Naive thymus-derived CD8-positive, alpha-beta T cell (primary cell): ENCODE measurements around the gene NAA20. TPM values are rescaled to one million over a fixed set of nuclear protein-coding genes. Genes with fewer than 3 reads are reported as not detected.
"Not testable (repeated sequence)": the region's sequence is repeated elsewhere in the genome, so short reads cannot be mapped to it uniquely, and the experiment has no call there.

Experiments
- ATAC-seq, 2 donors: fragments of 150-1000 bp; cut with Tn5 transposase in 1 of 2; sonication (Bioruptor Pico), chemical (Tn5 transposase) in 1 of 2; 1 replicate in 1 of 2; 2 replicates in 1 of 2; pipeline ENCODE4 v1.10.0; 2021; ENCODE audit warnings: mild to moderate bottlenecking in 2 of 2, moderate library complexity in 2 of 2
- POLR2A ChIA-PET: fragments of 350-600 bp; sonication (Branson Sonifier 250); formaldehyde crosslinking; loops from one replicate; lab custom pipeline; 2021; ENCODE audit warnings: antibody characterized with exemption; lab: Charles Lee
- DNase-seq, 10 donors: peaks; one replicate each; pipeline versions ENCODE4 v3.0.0 to v3.0.0-alpha.2; 2020 to 2022
- H3K27ac Mint-ChIP-seq, 10 donors: one replicate each; pipeline ENCODE4 v1.8.0; 2020 to 2022; ENCODE audit warnings: mild to moderate bottlenecking in 10 of 10, mixed read lengths in 10 of 10, moderate library complexity in 4 of 10, inconsistent platforms in 1 of 10
- H3K27me3 Mint-ChIP-seq, 5 donors: one replicate each; pipeline ENCODE4 v1.8.0; 2021 to 2022; ENCODE audit warnings: mixed read lengths in 5 of 5
- H3K36me3 Mint-ChIP-seq, 3 donors: one replicate each; pipeline ENCODE4 v1.8.0; 2020 to 2022; ENCODE audit warnings: mixed read lengths in 3 of 3, mild to moderate bottlenecking in 2 of 3, inconsistent platforms in 1 of 3
- H3K4me1 Mint-ChIP-seq, 4 donors: one replicate each; pipeline ENCODE4 v1.8.0; 2021 to 2022; ENCODE audit warnings: mixed read lengths in 4 of 4
- H3K4me3 Mint-ChIP-seq, 10 donors: one replicate each; pipeline ENCODE4 v1.8.0; 2020 to 2022; ENCODE audit warnings: mild to moderate bottlenecking in 10 of 10, mixed read lengths in 10 of 10, moderate library complexity in 6 of 10, inconsistent platforms in 1 of 10
- H3K9me3 Mint-ChIP-seq, 9 donors: one replicate each; pipeline ENCODE4 v1.8.0; 2020 to 2022; ENCODE audit warnings: mixed read lengths in 9 of 9, mild to moderate bottlenecking in 3 of 9, inconsistent platforms in 1 of 9, moderate library complexity in 1 of 9
- polyA plus RNA-seq, 3 donors: library from polyadenylated mRNA; unstranded; fragments of 300-500 nt; fragmentation: Illumina TruSeq; gene quantifications; one replicate each; pipeline ENCODE4 v1.2.3, GENCODE V29; 2021
- total RNA-seq, 8 experiments: library from RNA in 2 of 8; stranded (reverse) in 2 of 8; gene quantifications; one replicate each; pipeline ENCODE4 v1.2.3 and lab custom pipeline; 2021 to 2026

Gene NAA20
- total and polyA plus RNA-seq, 5 experiments from 2014 or later = 40.9 to 82.4 (median 75.0) TPM

- Mint-ChIP-seq H3K27me3 (peaks cover 0 to 10% (median 5%) of the 10 kb centered on the region in 5 donors), H3K4me3 (no peak overlapping the region), H3K9me3 (no peaks in the 10 kb centered on the region), H3K27ac (no peak overlapping the region), H3K4me1 (peaks cover 0 to 7% (median 0%) of the 10 kb centered on the region in 4 donors), H3K36me3 (no peaks in the 10 kb centered on the region)
- DNase-seq (peak in 2 of 10 donors; percentile 19 to 22), ATAC-seq (peak; percentile 30 to 47)
- POLR2A ChIA-PET = no interaction called here
Observed at GRCh38 chr20:19995220-19995863, 21.8 kb upstream of the NAA20 start.

DNA sequence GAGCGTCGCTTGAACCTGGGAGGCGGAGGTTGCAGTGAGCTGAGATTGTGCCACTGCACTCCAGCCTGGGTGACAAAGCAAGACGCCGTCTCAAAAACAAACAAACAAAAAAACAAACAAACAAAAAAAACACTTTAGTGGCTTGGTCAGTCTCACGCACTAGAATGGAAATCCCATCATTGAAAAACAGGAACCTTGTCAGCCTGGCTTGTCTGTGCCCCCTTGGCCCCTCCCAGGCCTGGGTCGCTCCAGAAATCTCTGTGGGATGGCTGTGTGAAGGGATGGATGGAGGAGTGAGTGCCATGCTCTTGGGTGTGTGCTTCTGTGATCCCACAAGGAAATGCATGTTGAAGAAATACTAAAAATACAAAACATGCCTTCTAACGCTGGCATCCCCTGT lies 20.9 kb upstream of the NAA20 start:
- H3K4me1 Mint-ChIP-seq = peaks cover 0 to 11% (median 0%) of the 10 kb centered on the region in 4 donors
- H3K27me3 Mint-ChIP-seq = peaks cover 0 to 15% (median 5%) of the 10 kb centered on the region in 5 donors
- no peaks in the 10 kb centered on the region for H3K9me3 Mint-ChIP-seq
- H3K27ac Mint-ChIP-seq = no peak overlapping the region
- ATAC-seq (no peak), DNase-seq (no peak)
- no peaks in the 10 kb centered on the region for H3K36me3 Mint-ChIP-seq
- H3K4me3 Mint-ChIP-seq = no peak overlapping the region
- POLR2A ChIA-PET = no interaction called here

DNA sequence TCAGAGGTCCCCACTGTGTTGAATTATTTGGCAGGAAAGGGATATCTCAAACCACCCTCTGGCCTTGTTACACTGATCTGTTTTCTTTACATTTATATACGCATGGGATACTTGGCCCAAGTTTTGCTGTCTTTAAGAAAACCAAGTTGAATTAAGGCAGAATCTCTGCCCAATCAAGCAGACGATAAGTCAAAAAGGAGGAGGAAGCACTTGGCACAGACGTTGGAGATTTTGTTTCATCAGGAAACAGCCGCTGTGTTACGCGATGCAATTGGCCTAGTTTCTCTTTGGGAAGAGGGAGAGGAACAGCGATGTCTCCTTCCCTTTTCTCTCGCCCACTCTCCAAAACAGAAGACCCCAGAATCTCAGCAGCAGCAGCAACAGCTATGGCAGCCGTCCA lies 20.2 kb upstream of the NAA20 start:
- Mint-ChIP-seq H3K27me3 (peaks cover 0 to 19% (median 6%) of the 10 kb centered on the region in 5 donors), H3K4me3 (no peak overlapping the region), H3K27ac (no peak overlapping the region), H3K9me3 (no peaks in the 10 kb centered on the region), H3K4me1 (peaks cover 0 to 11% (median 0%) of the 10 kb centered on the region in 4 donors), H3K36me3 (no peaks in the 10 kb centered on the region)
- no peak for DNase-seq
- POLR2A ChIA-PET = no interaction called here
- no peak for ATAC-seq

DNA sequence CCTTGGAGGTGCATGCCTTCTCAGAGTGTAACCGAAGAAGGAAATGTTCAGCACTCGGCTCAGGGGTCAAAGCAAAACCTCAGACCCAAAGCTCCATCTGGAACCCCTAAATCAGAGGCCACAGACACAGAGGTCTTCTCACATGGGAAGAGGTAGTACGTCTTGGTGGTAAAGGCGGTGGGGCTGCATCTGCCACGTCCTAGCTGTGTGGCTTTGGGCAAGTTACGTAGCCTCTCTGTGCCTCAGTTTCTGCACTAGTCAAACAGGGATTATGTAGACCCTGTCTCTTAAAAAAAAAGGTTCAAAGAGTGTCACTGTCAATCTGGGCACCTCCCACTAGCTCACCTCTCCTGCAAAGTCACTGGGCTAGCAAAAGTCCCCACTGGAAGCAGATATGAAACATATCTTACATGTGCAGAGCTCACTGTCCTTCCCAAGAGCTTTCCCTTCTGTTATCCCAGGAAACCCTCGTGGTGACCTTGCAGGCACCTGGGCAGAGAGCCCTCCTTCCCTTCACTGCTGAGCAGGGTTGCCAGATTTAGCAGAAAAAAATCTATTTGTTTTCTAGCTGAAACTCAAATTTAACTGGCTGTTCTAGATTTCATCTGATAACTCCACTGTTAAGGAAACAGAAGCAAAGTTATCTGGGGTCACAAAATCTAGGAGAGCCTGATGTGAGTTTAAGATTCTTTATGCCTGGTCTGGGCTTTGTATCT lies 18.0 kb upstream of the NAA20 start:
- H3K4me3 Mint-ChIP-seq = no peak overlapping the region
- no peaks in the 10 kb centered on the region for H3K9me3 Mint-ChIP-seq
- POLR2A ChIA-PET = interaction anchor here (0.6 kb wide), 1 partner anchor 804 kb away, joined by 3 read pairs; no protein-coding TSS in a partner anchor
- ATAC-seq (no peak), DNase-seq (no peak)
- peaks cover 13 to 31% (median 15%) of the 10 kb centered on the region in 4 donors for H3K4me1 Mint-ChIP-seq
- H3K27me3 Mint-ChIP-seq = peaks cover 10 to 32% (median 21%) of the 10 kb centered on the region in 5 donors
- H3K36me3 Mint-ChIP-seq = no peaks in the 10 kb centered on the region
- H3K27ac Mint-ChIP-seq = peak overlapping the region in 1 of 10 donors; percentile 82

DNA sequence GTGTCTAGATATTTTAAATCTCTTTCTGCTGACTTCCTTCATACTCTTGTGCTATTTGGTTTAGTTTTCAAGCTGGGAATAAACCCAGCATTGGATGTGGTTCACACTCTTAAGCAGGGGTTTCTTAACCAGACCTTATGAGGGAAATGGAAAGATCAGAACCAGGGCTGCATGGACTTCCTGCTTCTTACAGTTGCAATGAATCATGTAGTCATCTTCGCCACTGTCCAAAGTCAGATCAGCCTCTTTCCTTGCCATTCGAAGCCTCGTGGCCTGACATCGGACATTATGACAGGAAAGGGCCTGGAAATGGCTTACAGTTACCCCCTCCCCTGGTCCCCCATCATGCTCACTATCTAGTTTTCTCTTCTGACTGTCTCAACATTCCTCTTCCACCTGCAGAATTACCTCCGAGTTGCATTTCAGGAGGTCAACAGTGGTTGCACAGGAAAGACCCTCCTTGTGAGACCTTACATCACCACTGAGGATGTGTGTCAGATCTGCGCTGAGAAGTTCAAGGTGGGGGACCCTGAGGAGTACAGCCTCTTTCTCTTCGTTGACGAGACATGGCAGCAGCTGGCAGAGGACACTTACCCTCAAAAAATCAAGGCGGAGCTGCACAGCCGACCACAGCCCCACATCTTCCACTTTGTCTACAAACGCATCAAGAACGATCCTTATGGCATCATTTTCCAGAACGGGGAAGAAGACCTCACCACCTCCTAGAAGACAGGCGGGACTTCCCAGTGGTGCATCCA lies 16.8 kb upstream of the NAA20 start:
- POLR2A ChIA-PET = no interaction called here
- Mint-ChIP-seq H3K36me3 (no peaks in the 10 kb centered on the region), H3K4me1 (peaks cover 13 to 32% (median 15%) of the 10 kb centered on the region in 4 donors), H3K4me3 (no peak overlapping the region), H3K9me3 (no peaks in the 10 kb centered on the region), H3K27ac (no peak overlapping the region), H3K27me3 (peaks cover 10 to 35% (median 22%) of the 10 kb centered on the region in 5 donors)
- ATAC-seq = no peak
- no peak for DNase-seq

GRCh38 chr20:20002101-20002998 lies 14.8 kb upstream of the NAA20 start:
- Mint-ChIP-seq H3K4me3 (peak overlapping the region; percentile 68 to 88 (median 84)), H3K27ac (peak overlapping the region in 1 of 10 donors; percentile 36)

GRCh38 chr20:20003031-20003954 lies 13.9 kb upstream of the NAA20 start:
- peak in 4 of 10 donors; percentile 30 to 39 (median 34) for DNase-seq
- Mint-ChIP-seq H3K4me1 (peaks cover 13 to 32% (median 15%) of the 10 kb centered on the region in 4 donors), H3K9me3 (no peaks in the 10 kb centered on the region), H3K4me3 (peak overlapping the region; percentile 68 to 88 (median 84)), H3K27ac (peak overlapping the region in 7 of 10 donors; percentile 14 to 47 (median 37)), H3K36me3 (no peaks in the 10 kb centered on the region), H3K27me3 (peaks cover 20 to 43% (median 29%) of the 10 kb centered on the region in 5 donors)
- ATAC-seq = peak; percentile 64 to 86
- POLR2A ChIA-PET = interaction anchor here (0.7 kb wide), 1 partner anchor 380 kb away, joined by 3 read pairs; no protein-coding TSS in a partner anchor

More at GRCh38 chr20:20002101-20002998, 14.8 kb upstream of the NAA20 start:
- no peak for DNase-seq
- Mint-ChIP-seq H3K36me3 (no peaks in the 10 kb centered on the region), H3K4me1 (peaks cover 13 to 32% (median 15%) of the 10 kb centered on the region in 4 donors), H3K27me3 (peaks cover 13 to 36% (median 23%) of the 10 kb centered on the region in 5 donors), H3K9me3 (no peaks in the 10 kb centered on the region)
- POLR2A ChIA-PET = no interaction called here
- ATAC-seq = no peak

- DNase-seq, H3K9me3 Mint-ChIP-seq, H3K36me3 Mint-ChIP-seq, ATAC-seq: not testable (repeated sequence)
- H3K4me3 Mint-ChIP-seq = peak overlapping the region; percentile 68 to 88 (median 84)
- peak overlapping the region in 3 of 10 donors; percentile 39 to 47 (median 47) for H3K27ac Mint-ChIP-seq
- POLR2A ChIA-PET = interaction anchor here (0.6 kb wide), 1 partner anchor 11 kb away, joined by 3 read pairs; no protein-coding TSS in a partner anchor
- peaks cover 13 to 32% (median 15%) of the 10 kb centered on the region in 4 donors for H3K4me1 Mint-ChIP-seq
- peaks cover 20 to 47% (median 29%) of the 10 kb centered on the region in 5 donors for H3K27me3 Mint-ChIP-seq
Observed at GRCh38 chr20:20003955-20004322, 13.2 kb upstream of the NAA20 start.

DNA sequence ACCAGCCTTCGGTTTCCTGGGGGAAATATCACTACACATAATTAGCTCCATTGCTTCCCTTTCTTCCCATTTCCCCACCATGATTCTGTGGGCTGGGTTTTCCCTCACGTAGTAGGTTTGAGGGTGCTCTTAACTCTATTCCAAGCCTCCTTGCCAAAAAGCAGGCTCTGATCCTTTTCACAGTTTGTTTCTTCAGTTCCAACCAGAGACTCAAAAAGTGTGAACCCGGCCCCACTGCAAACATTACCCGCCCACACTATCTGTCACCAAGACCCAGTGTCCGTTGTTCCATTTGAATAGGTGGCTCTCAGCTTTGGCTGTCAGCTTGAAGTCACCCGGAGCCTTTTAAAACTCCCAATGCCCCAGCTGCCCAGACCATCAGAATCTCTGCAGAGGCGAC lies 11.8 kb upstream of the NAA20 start:
- H3K27ac Mint-ChIP-seq = no peak overlapping the region
- H3K27me3 Mint-ChIP-seq = peaks cover 18 to 54% (median 33%) of the 10 kb centered on the region in 5 donors
- H3K4me3 Mint-ChIP-seq = peak overlapping the region in 1 of 10 donors; percentile 19
- no peaks in the 10 kb centered on the region for H3K9me3 Mint-ChIP-seq
- POLR2A ChIA-PET = no interaction called here
- peaks cover 13 to 24% (median 15%) of the 10 kb centered on the region in 4 donors for H3K4me1 Mint-ChIP-seq
- DNase-seq (no peak), ATAC-seq (no peak)
- H3K36me3 Mint-ChIP-seq = no peaks in the 10 kb centered on the region

DNA sequence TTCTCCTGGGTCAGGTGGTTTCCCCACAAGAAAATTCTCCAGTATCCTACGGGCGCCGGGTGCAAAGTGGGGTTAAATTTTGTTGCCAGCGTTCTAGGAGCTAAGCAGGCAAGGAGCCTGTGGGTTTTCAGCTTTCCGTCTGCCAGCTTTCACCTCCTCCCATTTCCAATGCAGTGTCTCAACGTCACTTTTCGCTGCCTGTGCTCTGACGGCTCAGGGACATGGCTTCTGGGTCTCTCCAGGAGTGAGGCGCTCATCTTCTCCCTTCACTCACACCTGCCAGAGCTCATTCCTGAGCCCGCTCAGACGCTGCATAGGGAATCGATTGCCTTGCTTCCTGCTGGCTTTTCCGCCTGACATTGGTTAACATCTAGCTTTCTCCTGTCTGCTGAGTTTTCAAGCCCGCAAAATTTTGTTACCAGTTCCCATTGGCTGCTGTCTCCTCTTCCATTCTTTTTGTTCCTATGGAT lies 7.3 kb upstream of the NAA20 start:
- peaks cover 0 to 5% (median 1%) of the 10 kb centered on the region in 4 donors for H3K4me1 Mint-ChIP-seq
- ATAC-seq (no peak), DNase-seq (no peak)
- no peaks in the 10 kb centered on the region for H3K9me3 Mint-ChIP-seq
- H3K27me3 Mint-ChIP-seq = peaks cover 5 to 36% (median 14%) of the 10 kb centered on the region in 5 donors
- POLR2A ChIA-PET = no interaction called here
- H3K4me3 Mint-ChIP-seq = no peak overlapping the region
- no peaks in the 10 kb centered on the region for H3K36me3 Mint-ChIP-seq
- no peak overlapping the region for H3K27ac Mint-ChIP-seq
